K562 (cell line): Measurements from ENCODE around the gene GJA1. TPM values are rescaled to one million over a fixed set of nuclear protein-coding genes. Genes with fewer than 3 reads are reported as not detected.

Source experiments
- ATAC-seq: fragments of 200-7000 bp; cut with Tn5 transposase; 3 replicates; pipeline ENCODE4 v1.9.1; 2020; ENCODE audit warnings: moderate library complexity
- BruUV-seq: library from RNA; stranded (reverse); fragments of 400-500 nt; replicated peaks from 2 replicates; lab custom pipeline; 2021; lab: Mats Ljungman, UMichigan
- CTCF ChIA-PET: fragments of 300-600 bp; formaldehyde crosslinking; extraction: SDS; loops from one replicate; lab custom pipeline; 2021; ENCODE audit warnings: low intra/inter-chr PET ratio; lab: Yijun Ruan, JAX
- POLR2A ChIA-PET: fragments of 300-600, 350-650 bp; sonication (Branson Sonifier 250); formaldehyde crosslinking; extraction: SDS; loops from one replicate; lab custom pipeline; 2021; ENCODE audit warnings: antibody characterized with exemption, inconsistent platforms; lab: Yijun Ruan, JAX
- DNase-seq, 4 experiments: peaks; one replicate each; pipeline versions ENCODE4 v3.0.0 to v3.0.0-alpha.2; 2011 to 2018; ENCODE audit warnings: low spot score in 3 of 4, mixed read lengths in 3 of 4; ENCODE audit errors: extremely low read depth in 1 of 4
- FAIRE-seq: peaks from 2 replicates; lab custom pipeline; 2011; peaks lifted over from hg19 to GRCh38; lab: Jason Lieb, UNC
- H2AFZ ChIP-seq: 2 replicates; pipeline ENCODE4 v1.6.0; 2011; ENCODE audit warnings: low read depth, low read length, control low read depth, inconsistent platforms
- H3K27ac ChIP-seq: fragments of 200-600 bp; 3 replicates; pipeline ENCODE4 v1.8.0; 2011; ENCODE audit warnings: low read depth, mild to moderate bottlenecking, control low read depth, inconsistent platforms, low read length, moderate library complexity, mixed read lengths; ENCODE audit errors: extremely low read depth
- H3K27me3 ChIP-seq, 2 experiments: fragments of 300-600 bp in 1 of 2; 2 replicates in 1 of 2; 3 replicates in 1 of 2; pipeline versions ENCODE4 v1.6.0 to v1.8.0; 2011; ENCODE audit warnings: inconsistent platforms in 2 of 2, low read length in 2 of 2, mild to moderate bottlenecking in 1 of 2, mixed read lengths in 1 of 2, moderate library complexity in 1 of 2; ENCODE audit not compliant: control insufficient read depth in 2 of 2, insufficient read depth in 2 of 2
- H3K36me3 ChIP-seq: fragments of 300-600 bp; 3 replicates; pipeline ENCODE4 v1.8.0; 2011; ENCODE audit warnings: mild to moderate bottlenecking, low read length, inconsistent platforms; ENCODE audit not compliant: control insufficient read depth, insufficient read depth
- H3K4me1 ChIP-seq, 2 experiments: fragments of 200-600 bp in 1 of 2; replicated peaks in 1 of 2; 2 replicates in 1 of 2; 3 replicates in 1 of 2; pipeline versions ENCODE4 v1.5.1 to v1.8.0; 2011; ENCODE audit warnings: inconsistent platforms in 2 of 2, low read length in 2 of 2, mild to moderate bottlenecking in 1 of 2, mixed read lengths in 1 of 2, moderate library complexity in 1 of 2; ENCODE audit not compliant: control insufficient read depth in 2 of 2, insufficient read depth in 2 of 2
- H3K4me2 ChIP-seq: 2 replicates; pipeline ENCODE4 v1.6.1; 2011; ENCODE audit warnings: low read length, control low read depth, inconsistent platforms, mixed read lengths; ENCODE audit not compliant: insufficient read depth
- H3K4me3 ChIP-seq: fragments of 200-600 bp; sonication (generic), shearing (Covaris generic); 2 replicates; pipeline ENCODE4 v1.5.1; 2016; ENCODE audit warnings: control low read depth, inconsistent platforms
- H3K79me2 ChIP-seq: fragments of 200-600 bp; 3 replicates; pipeline ENCODE4 v1.8.0; 2011; ENCODE audit warnings: low read length, inconsistent platforms; ENCODE audit not compliant: control insufficient read depth, insufficient read depth
- H3K9ac ChIP-seq, 2 experiments: 2 replicates each; pipeline versions ENCODE4 v1.6.0 to v1.6.1; 2011; ENCODE audit warnings: low read depth in 2 of 2, low read length in 2 of 2, control low read depth in 1 of 2, inconsistent platforms in 1 of 2, mild to moderate bottlenecking in 1 of 2, mixed read lengths in 1 of 2; ENCODE audit not compliant: insufficient read depth in 1 of 2
- H3K9me1 ChIP-seq: one replicate; pipeline ENCODE4 v1.6.0; 2011; ENCODE audit warnings: inconsistent platforms, mild to moderate bottlenecking, low read length, moderate library complexity; ENCODE audit not compliant: control insufficient read depth, insufficient read depth
- H3K9me3 ChIP-seq: replicated peaks from 2 replicates; pipeline ENCODE4 v1.5.1; 2011; ENCODE audit warnings: low read depth, low read length, inconsistent platforms; ENCODE audit not compliant: control insufficient read depth, insufficient read depth
- H4K20me1 ChIP-seq: replicated peaks from 2 replicates; pipeline ENCODE4 v1.6.1; 2011; ENCODE audit warnings: low read length, inconsistent platforms, mixed read lengths; ENCODE audit not compliant: control insufficient read depth, insufficient read depth
- ASH1L ChIP-seq: fragments of 450-650 bp; IDR thresholded peaks from 2 replicates; pipeline ENCODE4 v1.6.1; 2018; ENCODE audit warnings: borderline replicate concordance, mild to moderate bottlenecking, low read depth; ENCODE audit not compliant: partially characterized antibody
- DPF2 ChIP-seq: fragments of 450-650 bp; IDR thresholded peaks from 2 replicates; pipeline ENCODE4 v1.6.1; 2016
- FOXK1 ChIP-seq: sonication (generic); formaldehyde crosslinking; IDR thresholded peaks from 2 replicates; pipeline ENCODE4 v1.8.0; 2022; ENCODE audit warnings: missing genetic modification reagents, mild to moderate bottlenecking, borderline replicate concordance
- FOXP1 ChIP-seq: sonication (generic); formaldehyde crosslinking; IDR thresholded peaks from 2 replicates; pipeline ENCODE4 v1.8.0; 2022; ENCODE audit warnings: mild to moderate bottlenecking, missing genetic modification reagents
- GTF2F1 ChIP-seq: IDR thresholded peaks from 2 replicates; pipeline ENCODE4 v1.6.1; 2011; ENCODE audit warnings: low read depth, low read length, improper control_type of control experiment
- HSF4 ChIP-seq: fragments of 250-450 bp; sonication (Bioruptor Pico); IDR thresholded peaks from 2 replicates; pipeline ENCODE4 v2.1.2; 2022; ENCODE audit warnings: mild to moderate bottlenecking, moderate library complexity, borderline replicate concordance
- KDM5B ChIP-seq: fragments of 200-600 bp; sonication (generic); IDR thresholded peaks from 2 replicates; pipeline ENCODE4 v1.6.1; 2012; ENCODE audit warnings: low read depth, mild to moderate bottlenecking, moderate library complexity, low read length, control low read depth, inconsistent platforms; ENCODE audit not compliant: insufficient replicate concordance
- MXI1 ChIP-seq: IDR thresholded peaks from 2 replicates; pipeline ENCODE4 v1.6.1; 2011; ENCODE audit warnings: low read depth, mild to moderate bottlenecking, improper control_type of control experiment, low read length
- RFX1 ChIP-seq: fragments of 450-650 bp; IDR thresholded peaks from 2 replicates; pipeline ENCODE4 v1.6.1; 2016; ENCODE audit warnings: mild to moderate bottlenecking, moderate library complexity
- ZNF133 ChIP-seq: fragments of 250-450 bp; sonication (Bioruptor Pico); IDR thresholded peaks from 2 replicates; pipeline ENCODE4 v1.4.0; 2020; ENCODE audit warnings: mild to moderate bottlenecking
- ZNF764 ChIP-seq: fragments of 250-450 bp; sonication (Bioruptor Pico); IDR thresholded peaks from 2 replicates; pipeline ENCODE4 v1.4.0; 2020; ENCODE audit warnings: low read depth, mild to moderate bottlenecking, moderate library complexity
- WGBS: fragments of 100-300 bp; shearing (Covaris generic); methylation state at CpG from one replicate; pipeline ENCODE4 v1.1.6; 2016; ENCODE audit warnings: low coverage, mixed read lengths; ENCODE audit not compliant: insufficient coverage; ENCODE audit errors: missing lambda C conversion rate; 5-methylcytosine and 5-hydroxymethylcytosine counted together
- in situ Hi-C: fragments of 300-500 bp; cut with MboI; formaldehyde crosslinking; loops from 4 replicates; pipeline ENCODE4 v1.15.0; 2018; ENCODE audit warnings: inconsistent platforms, mixed read lengths
- intact Hi-C: fragments of 100-400 bp; cut with micrococcal nuclease; formaldehyde crosslinking; loops from 2 replicates; pipeline ENCODE4 v1.14.2; 2022
- polyA plus RNA-seq, 8 experiments: library from polyadenylated mRNA; depleted of rRNA in 4 of 8; stranded (reverse) in 5 of 8; unstranded in 3 of 8; fragments of >200 nt; fragmentation: Nextera tagmentation in 2 of 8; fragmentation: Illumina TruSeq in 1 of 8; extraction: Ambion mirVana in 2 of 8; extraction: Trizol in 1 of 8; gene quantifications; 2 replicates each; pipeline versions ENCODE4 v1.2.1 to v1.2.3, GENCODE V29; 2011 to 2014; ENCODE audit warnings: inconsistent platforms in 1 of 8, missing spikeins in 1 of 8
- total RNA-seq, 7 experiments: library from RNA; depleted of rRNA in 6 of 7; stranded (reverse); fragments of >200 nt in 6 of 7; fragmentation: Illumina TruSeq in 2 of 7; extraction: Trizol in 2 of 7; gene quantifications; 2 replicates each; pipeline versions ENCODE4 v1.2.1 to v1.2.3, GENCODE V29; 2011 to 2021; ENCODE audit warnings: low replicate concordance in 1 of 7
- TF ChIP-seq, protein P1 (sequence below): sonication (generic); formaldehyde crosslinking; IDR thresholded peaks from 2 replicates; pipeline ENCODE4 v1.8.1; 2022; ENCODE audit warnings: missing genetic modification reagents
- TF ChIP-seq, protein P2 (sequence below): sonication (generic); formaldehyde crosslinking; IDR thresholded peaks from 2 replicates; pipeline ENCODE4 v1.8.0; 2022; ENCODE audit warnings: missing genetic modification reagents, mild to moderate bottlenecking, moderate library complexity, borderline replicate concordance

The GJA1 gene
- total and polyA plus RNA-seq, 9 of the 15 experiments (the other 6 are each of a cell fraction or from before 2014, with no cell fraction given), result 0.04 to 0.58 (median 0.06) TPM; not detected in 4

DNA sequence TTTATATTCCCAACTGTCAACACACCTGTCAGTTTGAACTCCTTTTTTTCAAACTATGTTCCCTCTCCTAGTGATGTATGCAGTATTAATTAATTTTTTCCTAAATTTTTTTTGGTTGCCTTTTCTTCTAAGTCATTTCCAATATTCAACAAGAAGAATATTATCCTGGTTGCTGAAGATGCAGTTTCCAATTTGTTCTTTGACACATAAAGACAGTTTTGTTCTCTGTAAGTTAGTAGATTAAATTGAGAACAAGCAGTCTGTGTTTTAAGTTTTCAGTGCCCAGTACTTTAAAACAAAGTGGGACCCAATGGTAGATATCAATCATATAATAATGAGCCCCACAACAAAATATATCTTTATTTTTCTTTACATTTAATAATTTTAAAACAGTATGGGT, 47.3 kb downstream of the GJA1 start (continued):
- TF ChIP-seq, protein P1, sequence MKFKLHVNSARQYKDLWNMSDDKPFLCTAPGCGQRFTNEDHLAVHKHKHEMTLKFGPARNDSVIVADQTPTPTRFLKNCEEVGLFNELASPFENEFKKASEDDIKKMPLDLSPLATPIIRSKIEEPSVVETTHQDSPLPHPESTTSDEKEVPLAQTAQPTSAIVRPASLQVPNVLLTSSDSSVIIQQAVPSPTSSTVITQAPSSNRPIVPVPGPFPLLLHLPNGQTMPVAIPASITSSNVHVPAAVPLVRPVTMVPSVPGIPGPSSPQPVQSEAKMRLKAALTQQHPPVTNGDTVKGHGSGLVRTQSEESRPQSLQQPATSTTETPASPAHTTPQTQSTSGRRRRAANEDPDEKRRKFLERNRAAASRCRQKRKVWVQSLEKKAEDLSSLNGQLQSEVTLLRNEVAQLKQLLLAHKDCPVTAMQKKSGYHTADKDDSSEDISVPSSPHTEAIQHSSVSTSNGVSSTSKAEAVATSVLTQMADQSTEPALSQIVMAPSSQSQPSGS, result no peak
- TF ChIP-seq FOXK1 (CRISPR knock-in tag), result no peak
- TF ChIP-seq DPF2, result no peak
- no peak for TF ChIP-seq ZNF764 (CRISPR knock-in tag)
- no peak for TF ChIP-seq GTF2F1
- no peak for TF ChIP-seq ZNF133
- no peak for TF ChIP-seq KDM5B

DNA sequence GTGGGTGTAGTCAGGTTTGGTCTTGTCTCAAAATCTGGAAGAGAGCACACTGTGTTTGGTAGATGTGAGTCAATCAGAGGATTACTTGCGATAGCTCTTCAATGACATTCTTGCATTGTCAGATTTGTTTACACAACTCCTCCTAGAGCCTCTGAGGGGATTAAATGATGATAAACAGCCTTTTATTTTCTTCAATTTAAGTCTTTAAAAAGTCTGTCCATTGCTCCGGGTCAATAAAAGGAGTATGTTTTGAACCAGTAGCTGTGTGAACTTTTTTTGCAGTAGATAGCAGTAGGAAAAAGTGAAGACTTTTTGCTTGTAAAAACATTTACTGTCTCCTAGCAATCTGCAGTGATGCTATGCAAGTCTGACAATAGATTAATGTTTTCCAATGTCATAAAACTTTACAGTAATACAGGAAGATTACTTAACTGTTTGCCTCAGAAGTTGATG, 49.9 kb downstream of the GJA1 start:
- Histone ChIP-seq H3K36me3 (no peaks in the 10 kb centered on the region), H3K27me3 (no peaks in the 10 kb centered on the region), H3K27ac (no peak overlapping the region), H3K4me3 (no peak overlapping the region), H3K9me1 (no peaks in the 10 kb centered on the region), H2AFZ (no peak overlapping the region), H3K4me2 (no peak overlapping the region), H4K20me1 (no peaks in the 10 kb centered on the region), H3K9me3 (no peaks in the 10 kb centered on the region), H3K4me1 (no peaks in the 10 kb centered on the region), H3K79me2 (no peaks in the 10 kb centered on the region), H3K9ac (no peak overlapping the region)
- ChIA-PET CTCF (no interaction called here), POLR2A (no interaction called here)
- FAIRE-seq, result no peak
- no peak for DNase-seq
- BruUV-seq, result no TSS peak
- 5% methylated on average over 2 of the region's 2 CpGs for WGBS
- intact Hi-C loops, result no loop called here
- TF ChIP-seq MXI1, result no peak
- TF ChIP-seq RFX1, result no peak
- no peak for TF ChIP-seq ZNF764 (CRISPR knock-in tag)
- no peak for TF ChIP-seq HSF4
- TF ChIP-seq, protein P2, sequence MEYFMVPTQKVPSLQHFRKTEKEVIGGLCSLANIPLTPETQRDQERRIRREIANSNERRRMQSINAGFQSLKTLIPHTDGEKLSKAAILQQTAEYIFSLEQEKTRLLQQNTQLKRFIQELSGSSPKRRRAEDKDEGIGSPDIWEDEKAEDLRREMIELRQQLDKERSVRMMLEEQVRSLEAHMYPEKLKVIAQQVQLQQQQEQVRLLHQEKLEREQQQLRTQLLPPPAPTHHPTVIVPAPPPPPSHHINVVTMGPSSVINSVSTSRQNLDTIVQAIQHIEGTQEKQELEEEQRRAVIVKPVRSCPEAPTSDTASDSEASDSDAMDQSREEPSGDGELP, result no peak
- TF ChIP-seq FOXP1 (CRISPR knock-in tag), result no peak
- TF ChIP-seq ASH1L, result no peak
- no peak for ATAC-seq
- in situ Hi-C loops, result no loop called here
